HG03558 (cell line): ENCODE data around the gene URB2.
"Not testable (repeated sequence)": the region's sequence is repeated elsewhere in the genome, so short reads cannot be mapped to it uniquely, and the experiment has no call there.

Experiments used
- ATAC-seq: cut with Tn5 transposase; IDR thresholded peaks from one replicate; pipeline ENCODE4 v1.9.1; 2021; ENCODE audit warnings: moderate number of reproducible peaks; ENCODE audit not compliant: unreplicated experiment; ENCODE audit errors: extremely low read depth

URB2 gene

GRCh38 chr1:229625915-229626831, at the start of gene URB2, which contains the start of gene TAF5L:
Gene URB2, plus strand, starts transcription at chr1:229626247. Its CDS starts 1,387 bp downstream, at chr1:229627634.
Gene TAF5L, minus strand, starts transcription at chr1:229626122. Its CDS starts 11,640 bp downstream, at chr1:229614482.
- ATAC-seq = peak; percentile 67

- no peak for ATAC-seq
Observed at GRCh38 chr1:229578168-229579058, 47.6 kb upstream of the URB2 start.

GRCh38 chr1:229579059-229579673, 46.9 kb upstream of the URB2 start:
- peak; percentile 75 for ATAC-seq

- no peak for ATAC-seq
Observed at GRCh38 chr1:229581485-229581884, 44.6 kb upstream of the URB2 start.

GRCh38 chr1:229582011-229582694, 43.9 kb upstream of the URB2 start:
- ATAC-seq = no peak

GRCh38 chr1:229582715-229583114, 43.3 kb upstream of the URB2 start:
- no peak for ATAC-seq

GRCh38 chr1:229585338-229585737, 40.7 kb upstream of the URB2 start:
- ATAC-seq = no peak

- no peak for ATAC-seq
Observed at GRCh38 chr1:229590119-229590518, 35.9 kb upstream of the URB2 start.

GRCh38 chr1:229593800-229594199, 32.2 kb upstream of the URB2 start:
- ATAC-seq = no peak

- ATAC-seq = no peak
Observed at GRCh38 chr1:229594227-229595008, 31.6 kb upstream of the URB2 start.

GRCh38 chr1:229595876-229596275, 30.2 kb upstream of the URB2 start:
- ATAC-seq = not testable (repeated sequence)

GRCh38 chr1:229596925-229597699, 28.9 kb upstream of the URB2 start:
- ATAC-seq = no peak

GRCh38 chr1:229597877-229598276, 28.2 kb upstream of the URB2 start:
- no peak for ATAC-seq

GRCh38 chr1:229599218-229599954, 26.7 kb upstream of the URB2 start:
- no peak for ATAC-seq

GRCh38 chr1:229600229-229600628, 25.8 kb upstream of the URB2 start:
- ATAC-seq = no peak

GRCh38 chr1:229603371-229604005, 22.6 kb upstream of the URB2 start:
- no peak for ATAC-seq

GRCh38 chr1:229607370-229607769, 18.7 kb upstream of the URB2 start:
- ATAC-seq = no peak
